CD4-positive, alpha-beta memory T cell (primary cell): ENCODE results near the gene ERMARD. TPM values are rescaled to one million over a fixed set of nuclear protein-coding genes. Genes with fewer than 3 reads are reported as not detected.
A peak's percentile ranks its signal among the peaks of the same experiment; 100 is the strongest.

Source experiments
- CTCF ChIA-PET: fragments of 350-600 bp; sonication (Branson Sonifier 250); formaldehyde crosslinking; loops from one replicate; lab custom pipeline; 2021; ENCODE audit warnings: inconsistent platforms; ENCODE audit not compliant: partially characterized antibody; lab: Charles Lee
- POLR2A ChIA-PET: fragments of 350-600 bp; sonication (Branson Sonifier 250); formaldehyde crosslinking; loops from one replicate; lab custom pipeline; 2021; ENCODE audit not compliant: partially characterized antibody; lab: Charles Lee
- DNase-seq, 5 donors: peaks; one replicate each; pipeline versions ENCODE4 v3.0.0 to v3.0.0-alpha.2; 2020 to 2022; ENCODE audit warnings: mixed read lengths in 1 of 5
- H3K27ac ChIP-seq: one replicate; pipeline ENCODE4 v1.7.0; 2013; ENCODE audit warnings: low read depth, low read length
- H3K27me3 ChIP-seq: 2 replicates; pipeline ENCODE4 v1.7.0; 2013; ENCODE audit warnings: mild to moderate bottlenecking, low read length, moderate library complexity; ENCODE audit not compliant: insufficient read depth
- H3K36me3 ChIP-seq: 2 replicates; pipeline ENCODE4 v1.7.0; 2013; ENCODE audit warnings: mild to moderate bottlenecking, low read length, moderate library complexity; ENCODE audit not compliant: insufficient read depth
- H3K4me1 ChIP-seq: 2 replicates; pipeline ENCODE4 v1.7.0; 2013; ENCODE audit warnings: mild to moderate bottlenecking, low read length, moderate library complexity; ENCODE audit not compliant: insufficient read depth
- H3K4me3 ChIP-seq, 2 donors: one replicate each; pipeline ENCODE4 v1.7.0; 2013; ENCODE audit warnings: low read length in 2 of 2, mild to moderate bottlenecking in 1 of 2
- H3K9me3 ChIP-seq, 2 donors: one replicate each; pipeline ENCODE4 v1.7.0; 2013; ENCODE audit warnings: low read length in 2 of 2, control low read depth in 1 of 2; ENCODE audit not compliant: control insufficient read depth in 1 of 2
- H3K27ac Mint-ChIP-seq, 7 donors: one replicate each; pipeline ENCODE4 v1.8.0; 2020 to 2021; ENCODE audit warnings: mixed read lengths in 7 of 7, mild to moderate bottlenecking in 6 of 7, inconsistent platforms in 3 of 7, moderate library complexity in 3 of 7
- H3K27me3 Mint-ChIP-seq, 2 donors: one replicate each; pipeline ENCODE4 v1.8.0; 2020 to 2021; ENCODE audit warnings: mixed read lengths in 2 of 2
- H3K36me3 Mint-ChIP-seq, 2 donors: one replicate each; pipeline ENCODE4 v1.8.0; 2020 to 2021; ENCODE audit warnings: mixed read lengths in 2 of 2, inconsistent platforms in 1 of 2, mild to moderate bottlenecking in 1 of 2
- H3K4me1 Mint-ChIP-seq, 4 donors: one replicate each; pipeline ENCODE4 v1.8.0; 2020 to 2021; ENCODE audit warnings: mixed read lengths in 4 of 4, mild to moderate bottlenecking in 1 of 4
- H3K4me3 Mint-ChIP-seq, 8 donors: one replicate each; pipeline ENCODE4 v1.8.0; 2020 to 2021; ENCODE audit warnings: mixed read lengths in 8 of 8, mild to moderate bottlenecking in 7 of 8, moderate library complexity in 6 of 8, inconsistent platforms in 3 of 8
- H3K9me3 Mint-ChIP-seq, 8 donors: one replicate each; pipeline ENCODE4 v1.8.0; 2020 to 2021; ENCODE audit warnings: mixed read lengths in 8 of 8, mild to moderate bottlenecking in 5 of 8, inconsistent platforms in 3 of 8, moderate library complexity in 1 of 8
- intact Hi-C: fragments of 100-400 bp; cut with micrococcal nuclease; formaldehyde crosslinking; loops from one replicate; pipeline ENCODE4 v1.15.1; 2023
- polyA plus RNA-seq, 2 donors: library from polyadenylated mRNA; unstranded; fragments of 300-500 nt; fragmentation: Illumina TruSeq; gene quantifications; one replicate each; pipeline ENCODE4 v1.2.3, GENCODE V29; 2021
- total RNA-seq, 2 experiments: library from RNA; stranded (reverse); gene quantifications; one replicate each; pipeline ENCODE4 v1.2.3, GENCODE V29; 2021

ERMARD gene
- total and polyA plus RNA-seq, 4 experiments from 2014 or later = 11.0 to 41.4 (median 22.6) TPM

DNA sequence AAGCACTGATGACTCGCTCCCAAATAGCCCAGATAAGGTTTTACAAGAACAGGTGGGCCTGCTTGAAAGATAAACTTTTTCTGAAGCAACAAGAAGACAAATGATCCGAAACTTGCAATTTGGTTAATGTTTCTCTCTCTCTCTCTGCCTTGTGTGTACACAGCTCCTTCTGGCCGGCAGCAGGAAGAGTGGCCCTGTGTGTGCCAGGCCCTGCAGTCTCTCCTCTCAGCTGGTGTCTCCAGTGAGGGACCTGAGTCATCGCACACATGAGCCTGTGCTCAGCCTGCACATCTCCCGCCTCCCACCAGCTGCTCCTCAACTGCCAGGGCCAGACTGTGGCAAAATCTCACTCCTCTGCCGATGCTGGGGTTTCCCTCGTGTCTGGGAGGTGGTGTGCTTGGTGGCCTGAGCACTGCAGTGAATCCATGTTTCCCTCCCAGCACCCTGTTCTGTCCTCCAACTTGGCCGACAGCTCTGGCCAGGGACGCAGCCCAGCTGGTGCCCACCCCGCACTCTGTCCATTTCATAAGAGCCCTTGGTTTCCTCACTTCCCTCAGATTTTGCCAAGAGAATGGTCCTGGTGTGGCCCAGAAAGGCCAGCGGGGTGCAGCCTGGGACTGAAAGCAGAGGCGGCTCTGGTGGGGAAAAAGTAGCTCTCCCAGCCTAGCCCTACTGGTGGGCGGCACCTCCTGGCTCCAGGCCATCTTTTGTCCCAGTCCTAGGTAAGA, 49.4 kb downstream of the ERMARD start:
- CTCF ChIA-PET = interaction anchor here (4.0 kb wide), 1 partner anchor 10 kb away, joined by 22 read pairs; no protein-coding TSS in a partner anchor
- no peak overlapping the region for H3K4me3 Mint-ChIP-seq

DNA sequence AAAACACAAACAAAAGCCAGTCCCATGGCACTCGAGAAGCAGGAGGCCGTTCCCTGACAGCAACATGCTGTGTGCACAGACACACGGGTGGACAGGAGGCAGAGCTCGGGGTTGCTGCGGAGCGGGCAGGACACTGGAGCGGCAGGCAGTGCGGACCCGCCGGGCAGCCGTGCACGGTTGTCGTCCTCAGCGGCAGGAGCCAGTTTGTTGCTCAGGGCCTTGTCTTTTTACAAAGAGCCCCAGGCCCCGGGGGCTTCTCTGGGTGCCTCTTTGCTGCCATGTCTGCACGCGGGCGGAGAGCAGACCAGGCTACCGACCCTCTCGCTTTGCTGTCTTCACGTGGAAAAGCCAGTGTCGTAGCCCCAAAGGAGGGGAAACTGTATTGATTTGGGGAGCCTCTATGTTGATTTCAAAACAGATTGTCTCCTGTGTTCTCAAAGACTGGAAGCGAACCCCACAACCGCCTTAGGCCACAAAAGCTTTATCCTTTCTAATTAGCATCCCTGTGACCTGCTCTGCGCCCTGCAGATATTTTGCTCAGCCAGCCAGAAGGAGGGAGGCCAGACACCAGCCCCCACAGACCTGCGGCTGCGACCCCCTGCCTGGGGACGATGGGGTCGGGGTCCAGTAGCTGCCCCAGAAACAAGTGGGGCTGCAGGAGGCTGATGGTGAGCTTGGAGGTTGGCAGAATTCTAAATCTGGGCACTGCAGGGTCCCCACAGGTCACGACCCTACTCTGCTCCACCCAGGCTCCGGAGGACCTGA, 50.2 kb downstream of the ERMARD start:
- no peaks in the 10 kb centered on the region for H3K36me3 Mint-ChIP-seq
- Histone ChIP-seq H3K27me3 (no peaks in the 10 kb centered on the region), H3K36me3 (no peaks in the 10 kb centered on the region), H3K4me3 (no peak overlapping the region), H3K27ac (no peak overlapping the region), H3K4me1 (peaks cover 34% of the 10 kb centered on the region), H3K9me3 (no peaks in the 10 kb centered on the region)
- H3K27ac Mint-ChIP-seq = no peak overlapping the region
- ChIA-PET CTCF (interaction anchor here (4.0 kb wide), 1 partner anchor 11 kb away, joined by 22 read pairs; no protein-coding TSS in a partner anchor), POLR2A (no interaction called here)
- H3K27me3 Mint-ChIP-seq = peaks cover 22 to 25% of the 10 kb centered on the region in 2 donors
- no peak for DNase-seq
- intact Hi-C loops = no loop called here
- H3K4me1 Mint-ChIP-seq = peaks cover 37 to 40% (median 38%) of the 10 kb centered on the region in 4 donors
- peaks cover 0 to 3% (median 0%) of the 10 kb centered on the region in 8 donors for H3K9me3 Mint-ChIP-seq
- H3K4me3 Mint-ChIP-seq = no peak overlapping the region

More for the DNA sequence above, 49.4 kb downstream of the ERMARD start:
- H3K36me3 Mint-ChIP-seq = no peaks in the 10 kb centered on the region
- peaks cover 0 to 3% (median 0%) of the 10 kb centered on the region in 8 donors for H3K9me3 Mint-ChIP-seq
- peaks cover 20 to 24% of the 10 kb centered on the region in 2 donors for H3K27me3 Mint-ChIP-seq
- Histone ChIP-seq H3K27ac (no peak overlapping the region), H3K36me3 (no peaks in the 10 kb centered on the region), H3K9me3 (no peaks in the 10 kb centered on the region), H3K27me3 (no peaks in the 10 kb centered on the region), H3K4me1 (peaks cover 27% of the 10 kb centered on the region), H3K4me3 (no peak overlapping the region)
- peaks cover 31 to 33% (median 31%) of the 10 kb centered on the region in 4 donors for H3K4me1 Mint-ChIP-seq
- H3K27ac Mint-ChIP-seq = no peak overlapping the region
- intact Hi-C loops = no loop called here
- POLR2A ChIA-PET = no interaction called here
- no peak for DNase-seq

DNA sequence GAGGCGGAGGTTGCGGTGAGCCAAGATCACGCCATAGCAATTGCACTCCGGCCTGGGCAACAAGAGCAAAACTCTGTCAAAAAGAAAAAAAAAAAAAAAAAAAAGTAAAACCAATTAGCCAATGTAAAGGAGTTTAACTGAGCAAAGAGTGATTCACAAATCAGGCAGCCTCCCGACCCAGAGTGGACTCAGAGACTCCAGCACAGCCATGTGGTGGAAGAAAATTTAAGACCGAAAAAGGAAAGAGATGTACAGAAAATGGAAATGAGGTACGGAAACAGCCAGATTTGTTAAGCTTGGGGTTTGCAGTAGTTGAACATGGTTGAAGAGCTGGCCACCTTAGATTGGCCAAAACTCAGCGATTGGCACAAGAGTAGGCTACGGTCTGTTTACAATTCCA, 51.4 kb downstream of the ERMARD start:
- H3K4me3 Mint-ChIP-seq = peak overlapping the region in 3 of 8 donors; percentile 20 to 35 (median 24)
- H3K4me1 Mint-ChIP-seq = peaks cover 46 to 53% (median 48%) of the 10 kb centered on the region in 4 donors
- H3K36me3 Mint-ChIP-seq = no peaks in the 10 kb centered on the region
- Histone ChIP-seq H3K36me3 (no peaks in the 10 kb centered on the region), H3K9me3 (no peaks in the 10 kb centered on the region), H3K27ac (no peak overlapping the region), H3K4me3 (no peak overlapping the region), H3K27me3 (no peaks in the 10 kb centered on the region), H3K4me1 (peaks cover 42% of the 10 kb centered on the region)
- peaks cover 25% of the 10 kb centered on the region in 2 donors for H3K27me3 Mint-ChIP-seq
- intact Hi-C loops = no loop called here
- no peak for DNase-seq
- peak overlapping the region in 1 of 7 donors; percentile 3 for H3K27ac Mint-ChIP-seq
- ChIA-PET POLR2A (no interaction called here), CTCF (interaction anchor here (0.7 to 5.7 kb wide), 6 partner anchors 9 to 727 kb away, joined by 3 to 65 read pairs (median 8); no protein-coding TSS in a partner anchor)
- peaks cover 0 to 4% (median 0%) of the 10 kb centered on the region in 8 donors for H3K9me3 Mint-ChIP-seq

DNA sequence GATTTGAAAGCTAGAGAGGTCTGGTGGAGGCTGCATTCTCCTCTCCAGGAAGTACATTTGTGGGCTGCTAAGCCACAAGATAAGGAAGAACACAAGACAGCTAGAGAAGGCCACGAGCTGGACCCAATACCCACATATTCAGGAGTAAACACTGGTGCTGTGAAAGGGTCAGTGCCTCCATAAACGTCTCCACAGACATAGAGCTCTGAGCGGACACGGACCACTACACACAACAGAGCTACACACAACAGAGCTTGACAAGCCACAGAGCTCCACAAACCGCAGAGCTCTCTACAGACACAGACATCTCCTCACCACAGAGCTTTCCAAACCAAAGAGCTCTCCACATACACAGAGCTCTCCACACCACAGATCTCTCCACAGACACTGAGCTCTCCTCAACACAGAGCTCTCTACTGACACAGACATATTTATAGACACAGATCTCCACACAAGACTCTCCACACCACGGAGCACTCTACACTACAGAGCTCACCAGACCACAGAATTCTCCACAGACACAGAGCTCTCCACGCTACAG, 51.9 kb downstream of the ERMARD start:
- H3K36me3 ChIP-seq = no peaks in the 10 kb centered on the region
- Mint-ChIP-seq H3K27ac (peak overlapping the region in 1 of 7 donors; percentile 19), H3K9me3 (peaks cover 0 to 4% (median 0%) of the 10 kb centered on the region in 8 donors), H3K4me3 (peak overlapping the region; percentile 2 to 53 (median 27)), H3K4me1 (peaks cover 46 to 54% (median 50%) of the 10 kb centered on the region in 4 donors), H3K27me3 (peaks cover 23 to 25% of the 10 kb centered on the region in 2 donors), H3K36me3 (no peaks in the 10 kb centered on the region)
- POLR2A ChIA-PET = interaction anchor here (0.7 kb wide), 1 partner anchor 52 kb away, joined by 3 read pairs; the partner anchor contains the start of genes DYNLT2 and ERMARD
- no peak overlapping the region for H3K4me3 ChIP-seq
- intact Hi-C loops = no loop called here
- peaks cover 45% of the 10 kb centered on the region for H3K4me1 ChIP-seq
- no peaks in the 10 kb centered on the region for H3K9me3 ChIP-seq
- CTCF ChIA-PET = interaction anchor here (0.7 to 5.7 kb wide), 8 partner anchors 9 to 726 kb away, joined by 3 to 65 read pairs (median 4); no protein-coding TSS in a partner anchor
- no peak overlapping the region for H3K27ac ChIP-seq
- H3K27me3 ChIP-seq = no peaks in the 10 kb centered on the region
- DNase-seq = peak in 1 of 5 donors; percentile 7

DNA sequence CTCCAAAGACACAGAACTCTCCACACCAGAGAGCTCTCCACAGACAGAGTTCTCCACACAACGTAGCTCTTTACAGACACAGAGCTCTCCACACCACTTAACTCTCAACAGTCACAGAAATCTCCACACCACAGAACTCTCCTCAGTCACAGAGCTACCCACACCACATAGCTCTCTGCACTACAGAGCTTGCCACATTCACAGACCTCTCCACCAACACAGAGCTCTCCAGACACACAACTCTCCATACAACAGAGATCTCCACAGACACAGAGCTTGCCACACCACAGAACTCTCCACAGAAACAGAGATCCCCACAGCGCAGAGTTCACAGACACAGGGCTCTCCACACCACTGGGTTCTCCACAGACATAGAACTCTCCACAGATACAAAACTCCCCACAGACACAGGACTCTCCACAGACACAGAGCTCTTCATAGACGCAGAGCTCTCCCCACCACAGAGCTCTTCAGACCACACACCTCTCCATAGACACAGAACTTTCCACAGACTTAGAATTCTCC, 52.5 kb downstream of the ERMARD start:
- no peak overlapping the region for H3K4me3 ChIP-seq
- CTCF ChIA-PET = interaction anchor here (0.9 to 5.7 kb wide), 8 partner anchors 10 to 726 kb away, joined by 3 to 65 read pairs (median 3); no protein-coding TSS in a partner anchor
- no peaks in the 10 kb centered on the region for H3K27me3 ChIP-seq
- DNase-seq = no peak
- H3K9me3 Mint-ChIP-seq = peaks cover 0 to 4% (median 0%) of the 10 kb centered on the region in 8 donors
- no peaks in the 10 kb centered on the region for H3K9me3 ChIP-seq
- peaks cover 45% of the 10 kb centered on the region for H3K4me1 ChIP-seq
- H3K36me3 Mint-ChIP-seq = no peaks in the 10 kb centered on the region
- peaks cover 46 to 54% (median 50%) of the 10 kb centered on the region in 4 donors for H3K4me1 Mint-ChIP-seq
- intact Hi-C loops = no loop called here
- POLR2A ChIA-PET = interaction anchor here (0.7 kb wide), 1 partner anchor 52 kb away, joined by 3 read pairs; the partner anchor contains the start of genes DYNLT2 and ERMARD
- H3K27me3 Mint-ChIP-seq = peaks cover 22 to 25% of the 10 kb centered on the region in 2 donors
- H3K36me3 ChIP-seq = no peaks in the 10 kb centered on the region
- H3K27ac ChIP-seq = no peak overlapping the region
- peak overlapping the region in 2 of 7 donors; percentile 19 to 32 for H3K27ac Mint-ChIP-seq
- H3K4me3 Mint-ChIP-seq = peak overlapping the region; percentile 2 to 53 (median 27)

DNA sequence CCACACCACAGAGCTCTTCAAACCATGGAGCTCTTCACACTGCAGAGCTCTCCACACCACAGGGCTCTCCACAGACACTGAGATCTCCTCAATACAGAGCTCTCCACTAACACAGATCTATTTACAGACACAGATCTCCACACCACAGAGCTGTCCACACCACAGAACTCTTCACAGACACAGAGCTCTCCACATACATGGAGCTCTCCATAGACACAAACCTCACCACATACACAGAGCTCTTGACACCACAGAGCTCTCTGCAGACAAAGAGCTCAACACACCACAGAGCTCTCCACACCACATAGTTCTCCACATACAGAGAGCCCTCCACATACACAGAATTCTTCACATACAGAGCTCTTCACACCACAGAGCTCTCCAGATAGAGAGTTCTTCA, 53.0 kb downstream of the ERMARD start:
- Mint-ChIP-seq H3K4me1 (peaks cover 46 to 55% (median 50%) of the 10 kb centered on the region in 4 donors), H3K27me3 (peaks cover 22 to 25% of the 10 kb centered on the region in 2 donors), H3K27ac (peak overlapping the region in 2 of 7 donors; percentile 3 to 21), H3K4me3 (peak overlapping the region in 4 of 8 donors; percentile 3 to 53 (median 42)), H3K36me3 (no peaks in the 10 kb centered on the region), H3K9me3 (peaks cover 0 to 4% (median 0%) of the 10 kb centered on the region in 8 donors)
- no peak overlapping the region for H3K27ac ChIP-seq
- no peaks in the 10 kb centered on the region for H3K9me3 ChIP-seq
- no peaks in the 10 kb centered on the region for H3K36me3 ChIP-seq
- H3K27me3 ChIP-seq = no peaks in the 10 kb centered on the region
- POLR2A ChIA-PET = no interaction called here
- no peak overlapping the region for H3K4me3 ChIP-seq
- H3K4me1 ChIP-seq = peaks cover 45% of the 10 kb centered on the region
- intact Hi-C loops = no loop called here
- CTCF ChIA-PET = interaction anchor here (0.9 to 5.7 kb wide), 7 partner anchors 9 to 725 kb away, joined by 3 to 65 read pairs (median 3); no protein-coding TSS in a partner anchor
- no peak for DNase-seq
